GM20000 (cell line): ENCODE results near the gene MORN1.

Experiments used
- DNase-seq: peaks from one replicate; pipeline ENCODE4 v3.0.0; 2012; ENCODE audit warnings: low spot score
- CTCF ChIP-seq: IDR thresholded peaks from 2 replicates; pipeline ENCODE4 v1.5.1; 2012; ENCODE audit warnings: mild to moderate bottlenecking, control low read depth; ENCODE audit errors: extremely low read depth, missing control alignments

MORN1 gene

GRCh38 chr1:2351723-2352122 is 39.6 kb downstream of the MORN1 start:
- DNase-seq: no peak
- TF ChIP-seq CTCF: no peak

GRCh38 chr1:2350911-2351655 is 40.3 kb downstream of the MORN1 start:
- no peak for TF ChIP-seq CTCF
- no peak for DNase-seq

- TF ChIP-seq CTCF: no peak
- no peak for DNase-seq
Observed at GRCh38 chr1:2350501-2350900, 40.9 kb downstream of the MORN1 start.

GRCh38 chr1:2349806-2350205 is 41.5 kb downstream of the MORN1 start:
- DNase-seq: no peak
- TF ChIP-seq CTCF: no peak

GRCh38 chr1:2348346-2349325 is 42.7 kb downstream of the MORN1 start:
- TF ChIP-seq CTCF: no peak
- DNase-seq: no peak

- DNase-seq: no peak
- no peak for TF ChIP-seq CTCF
Observed at GRCh38 chr1:2347896-2348295, 43.5 kb downstream of the MORN1 start.

GRCh38 chr1:2347409-2347785 is 44.0 kb downstream of the MORN1 start:
- TF ChIP-seq CTCF: no peak
- no peak for DNase-seq
